DND-41 (cell line): Measurements from ENCODE around the gene SBDS.

ENCODE experiments used
- ATAC-seq: fragments of 200-7000 bp; cut with Tn5 transposase; 3 replicates; pipeline ENCODE4 v1.9.1; 2021; ENCODE audit warnings: low read depth; ENCODE audit not compliant: insufficient read depth
- DNase-seq: peaks from one replicate; pipeline ENCODE4 v3.0.0-alpha.2; 2020
- H2AFZ ChIP-seq: 2 replicates; pipeline ENCODE4 v1.6.0; 2012; ENCODE audit warnings: low read depth, low read length
- H3K27ac ChIP-seq: 2 replicates; pipeline ENCODE4 v1.5.1; 2012; ENCODE audit warnings: low read length, inconsistent platforms
- H3K27me3 ChIP-seq: fragments of 200-600 bp; sonication (generic); 2 replicates; pipeline ENCODE4 v1.6.0; 2012; ENCODE audit warnings: low read length, mild to moderate bottlenecking, inconsistent platforms; ENCODE audit not compliant: insufficient read depth, poor library complexity
- H3K36me3 ChIP-seq: 2 replicates; pipeline ENCODE4 v1.5.1; 2012; ENCODE audit warnings: low read length, inconsistent platforms; ENCODE audit not compliant: insufficient read depth
- H3K4me1 ChIP-seq: 2 replicates; pipeline ENCODE4 v1.5.1; 2012; ENCODE audit warnings: mild to moderate bottlenecking, low read length; ENCODE audit not compliant: insufficient read depth
- H3K4me2 ChIP-seq: 2 replicates; pipeline ENCODE4 v1.6.0; 2012; ENCODE audit warnings: mild to moderate bottlenecking, moderate library complexity, low read length, inconsistent platforms; ENCODE audit not compliant: insufficient read depth
- H3K4me3 ChIP-seq, 2 experiments: fragments of 200-600 bp in 1 of 2; shearing (Covaris generic) in 1 of 2; 2 replicates each; pipeline ENCODE4 v1.5.1; 2012 to 2016; ENCODE audit warnings: inconsistent platforms in 2 of 2, low read length in 2 of 2, mild to moderate bottlenecking in 2 of 2, low read depth in 1 of 2, moderate library complexity in 1 of 2
- H3K79me2 ChIP-seq: 2 replicates; pipeline ENCODE4 v1.6.0; 2012; ENCODE audit warnings: low read length, inconsistent platforms; ENCODE audit not compliant: insufficient read depth
- H3K9ac ChIP-seq: 2 replicates; pipeline ENCODE4 v1.6.0; 2012; ENCODE audit warnings: low read depth, mild to moderate bottlenecking, inconsistent platforms, low read length, moderate library complexity
- H3K9me3 ChIP-seq: 2 replicates; pipeline ENCODE4 v1.5.1; 2012; ENCODE audit warnings: low read length, moderate library complexity, mild to moderate bottlenecking, inconsistent platforms; ENCODE audit not compliant: insufficient read depth, severe bottlenecking
- H4K20me1 ChIP-seq: 2 replicates; pipeline ENCODE4 v1.6.0; 2012; ENCODE audit warnings: low read length; ENCODE audit not compliant: insufficient read depth
- EZH2 ChIP-seq: IDR thresholded peaks from 3 replicates; pipeline ENCODE4 v1.6.1; 2012; ENCODE audit warnings: borderline replicate concordance, low read depth, mild to moderate bottlenecking, moderate library complexity, low read length, inconsistent platforms; ENCODE audit not compliant: severe bottlenecking
- TF ChIP-seq, protein P1 (sequence below): IDR thresholded peaks from 2 replicates; pipeline ENCODE4 v1.5.1; 2012; ENCODE audit warnings: borderline replicate concordance, low read length, moderate library complexity, mild to moderate bottlenecking; ENCODE audit not compliant: poor library complexity, severe bottlenecking; ENCODE audit errors: extremely low read depth

SBDS gene

DNA sequence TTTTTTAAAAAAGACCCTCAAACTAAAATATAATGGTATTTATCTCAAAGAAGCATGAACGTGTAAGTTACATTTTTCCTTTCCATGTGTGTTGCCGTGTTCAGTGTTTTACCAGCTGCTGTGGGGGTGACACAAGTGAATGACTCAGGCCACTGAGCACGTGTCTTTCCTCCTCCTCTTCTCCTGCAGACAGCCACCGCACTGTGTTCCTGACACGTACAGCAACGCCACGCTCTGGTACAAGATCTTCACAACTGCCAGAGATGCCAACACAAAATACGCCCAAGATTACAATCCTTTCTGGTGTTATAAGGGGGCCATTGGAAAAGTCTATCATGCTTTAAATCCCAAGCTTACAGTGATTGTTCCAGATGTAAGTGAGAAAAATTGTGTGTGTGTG, 44.6 kb downstream of the SBDS start:
- peaks cover 89% of the 10 kb centered on the region for H3K36me3 ChIP-seq
- TF ChIP-seq, protein P1, sequence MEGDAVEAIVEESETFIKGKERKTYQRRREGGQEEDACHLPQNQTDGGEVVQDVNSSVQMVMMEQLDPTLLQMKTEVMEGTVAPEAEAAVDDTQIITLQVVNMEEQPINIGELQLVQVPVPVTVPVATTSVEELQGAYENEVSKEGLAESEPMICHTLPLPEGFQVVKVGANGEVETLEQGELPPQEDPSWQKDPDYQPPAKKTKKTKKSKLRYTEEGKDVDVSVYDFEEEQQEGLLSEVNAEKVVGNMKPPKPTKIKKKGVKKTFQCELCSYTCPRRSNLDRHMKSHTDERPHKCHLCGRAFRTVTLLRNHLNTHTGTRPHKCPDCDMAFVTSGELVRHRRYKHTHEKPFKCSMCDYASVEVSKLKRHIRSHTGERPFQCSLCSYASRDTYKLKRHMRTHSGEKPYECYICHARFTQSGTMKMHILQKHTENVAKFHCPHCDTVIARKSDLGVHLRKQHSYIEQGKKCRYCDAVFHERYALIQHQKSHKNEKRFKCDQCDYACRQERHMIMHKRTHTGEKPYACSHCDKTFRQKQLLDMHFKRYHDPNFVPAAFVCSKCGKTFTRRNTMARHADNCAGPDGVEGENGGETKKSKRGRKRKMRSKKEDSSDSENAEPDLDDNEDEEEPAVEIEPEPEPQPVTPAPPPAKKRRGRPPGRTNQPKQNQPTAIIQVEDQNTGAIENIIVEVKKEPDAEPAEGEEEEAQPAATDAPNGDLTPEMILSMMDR, result no peak
- TF ChIP-seq EZH2, result no peak

DNA sequence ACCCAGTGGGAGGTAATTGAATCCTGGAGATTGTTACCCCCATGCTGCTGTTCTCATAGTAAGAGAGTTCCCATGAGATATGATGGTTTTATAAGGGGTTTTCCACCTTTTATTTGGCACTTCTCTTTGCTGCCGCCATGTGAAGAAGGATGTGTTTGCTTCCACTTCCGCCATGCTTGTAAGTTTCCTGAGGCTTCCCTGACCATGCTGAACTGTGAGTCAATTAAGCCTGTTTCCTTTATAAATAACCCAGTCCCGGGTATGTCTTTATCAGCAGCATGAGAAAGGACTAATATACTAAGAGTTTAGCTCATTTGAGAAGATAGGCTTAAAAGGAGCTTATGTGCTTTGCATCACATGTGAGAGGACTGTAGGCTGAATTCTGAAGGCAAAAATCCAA, 45.1 kb downstream of the SBDS start:
- no peak overlapping the region for H3K4me2 ChIP-seq
- ATAC-seq, result no peak
- no peak overlapping the region for H3K4me3 ChIP-seq
- no peaks in the 10 kb centered on the region for H3K9me3 ChIP-seq
- no peak overlapping the region for H3K27ac ChIP-seq
- peaks cover 89% of the 10 kb centered on the region for H3K36me3 ChIP-seq
- H4K20me1 ChIP-seq, result peaks cover 4% of the 10 kb centered on the region
- H3K27me3 ChIP-seq, result no peaks in the 10 kb centered on the region
- DNase-seq, result no peak
- no peaks in the 10 kb centered on the region for H3K79me2 ChIP-seq
- TF ChIP-seq, protein P1, result no peak
- TF ChIP-seq EZH2, result no peak
- H3K9ac ChIP-seq, result no peak overlapping the region
- no peaks in the 10 kb centered on the region for H3K4me1 ChIP-seq
- no peak overlapping the region for H2AFZ ChIP-seq

More for the DNA sequence above, 44.6 kb downstream of the SBDS start:
- peaks cover 4% of the 10 kb centered on the region for H4K20me1 ChIP-seq
- no peaks in the 10 kb centered on the region for H3K27me3 ChIP-seq
- DNase-seq, result no peak
- H3K4me2 ChIP-seq, result no peak overlapping the region
- H3K4me3 ChIP-seq, result no peak overlapping the region
- no peak overlapping the region for H3K27ac ChIP-seq
- no peaks in the 10 kb centered on the region for H3K4me1 ChIP-seq
- H3K9me3 ChIP-seq, result no peaks in the 10 kb centered on the region
- H2AFZ ChIP-seq, result no peak overlapping the region
- no peak for ATAC-seq
- no peaks in the 10 kb centered on the region for H3K79me2 ChIP-seq
- no peak overlapping the region for H3K9ac ChIP-seq

DNA sequence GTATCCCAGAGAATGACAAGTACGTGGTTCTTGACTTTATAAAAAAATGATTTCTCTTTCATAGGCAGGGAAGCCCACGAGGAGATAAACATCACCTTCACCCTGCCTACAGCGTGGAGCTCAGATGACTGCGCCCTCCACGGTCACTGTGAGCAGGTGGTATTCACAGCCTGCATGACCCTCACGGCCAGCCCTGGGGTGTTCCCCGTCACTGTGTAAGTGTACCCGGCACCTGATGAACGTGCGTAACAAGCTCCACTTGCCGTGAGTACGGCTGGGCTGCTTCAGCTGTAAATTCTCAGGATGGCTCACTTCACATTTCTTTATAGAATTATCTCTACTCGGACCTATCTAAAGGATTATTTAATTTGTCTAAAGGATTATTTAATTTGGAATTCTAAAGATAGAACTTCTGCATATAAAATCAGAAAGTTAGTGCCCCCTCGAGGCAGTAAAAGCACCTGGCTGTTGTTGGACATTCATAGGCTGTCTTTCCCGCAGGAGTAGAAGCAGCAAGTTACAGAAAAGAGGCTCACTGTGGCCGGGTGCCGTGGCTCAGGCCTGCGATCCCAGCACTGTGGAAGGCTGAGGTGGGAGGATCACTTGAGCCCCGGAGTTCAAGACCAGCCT, 46.8 kb downstream of the SBDS start:
- Histone ChIP-seq H3K27me3 (no peaks in the 10 kb centered on the region), H3K4me1 (no peaks in the 10 kb centered on the region), H3K36me3 (peaks cover 93% of the 10 kb centered on the region), H3K9ac (no peak overlapping the region), H3K4me3 (no peak overlapping the region), H4K20me1 (peaks cover 7% of the 10 kb centered on the region), H3K4me2 (no peak overlapping the region), H3K27ac (no peak overlapping the region), H2AFZ (no peak overlapping the region), H3K79me2 (0 out of 2 replicates have a peak, but pooled peaks cover under 1% of the 10 kb centered on the region), H3K9me3 (no peaks in the 10 kb centered on the region)
- ATAC-seq (no peak), DNase-seq (no peak)
- TF ChIP-seq, protein P1, result no peak
- no peak for TF ChIP-seq EZH2
